HepG2 (cell line): Measurements from ENCODE around the gene CHMP4B. TPM values are rescaled to one million over a fixed set of nuclear protein-coding genes. Genes with fewer than 3 reads are reported as not detected.

Experiments
- ATAC-seq: fragments of 200-7000 bp; cut with Tn5 transposase; 3 replicates; pipeline ENCODE4 v1.9.1; 2020; ENCODE audit warnings: mild to moderate bottlenecking, moderate library complexity
- BruUV-seq: library from RNA; stranded (reverse); fragments of 400-500 nt; replicated peaks from 2 replicates; lab custom pipeline; 2021; lab: Mats Ljungman, UMichigan
- CTCF ChIA-PET: fragments of 300-600 bp; formaldehyde crosslinking; extraction: SDS; loops from one replicate; lab custom pipeline; 2021; ENCODE audit warnings: low total read pairs, inconsistent platforms, low intra/inter-chr PET ratio; lab: Yijun Ruan, JAX
- POLR2A ChIA-PET: fragments of 350-600 bp; sonication (Branson Sonifier 250); formaldehyde crosslinking; loops from one replicate; lab custom pipeline; 2020; ENCODE audit warnings: antibody characterized with exemption, inconsistent platforms; lab: Yijun Ruan, JAX
- DNase-seq: peaks from one replicate; pipeline ENCODE4 v3.0.0-alpha.2; 2015; ENCODE audit warnings: low spot score
- FAIRE-seq: peaks from 3 replicates; lab custom pipeline; 2011; peaks lifted over from hg19 to GRCh38; lab: Jason Lieb, UNC
- H2AFZ ChIP-seq: one replicate; pipeline ENCODE4 v1.6.1; 2011; ENCODE audit warnings: low read length, inconsistent platforms
- H3K27ac ChIP-seq: fragments of 300-600 bp; 3 replicates; pipeline ENCODE4 v1.8.0; 2011; ENCODE audit warnings: mixed run types, mild to moderate bottlenecking, mixed read lengths, low read length, inconsistent platforms; ENCODE audit not compliant: insufficient read depth; ENCODE audit errors: extremely low read length
- H3K27me3 ChIP-seq, 2 experiments: fragments of 200-600 bp in 1 of 2; 2 replicates in 1 of 2; 3 replicates in 1 of 2; pipeline versions ENCODE4 v1.6.0 to v1.8.0; 2011; ENCODE audit warnings: low read length in 2 of 2, mild to moderate bottlenecking in 2 of 2, moderate library complexity in 2 of 2, inconsistent platforms in 1 of 2; ENCODE audit not compliant: insufficient read depth in 2 of 2, control insufficient read depth in 1 of 2
- H3K36me3 ChIP-seq, 2 experiments: fragments of 200-600 bp in 1 of 2; replicated peaks in 1 of 2; 2 replicates in 1 of 2; 3 replicates in 1 of 2; pipeline versions ENCODE4 v1.5.1 to v1.8.0; 2011; ENCODE audit warnings: low read length in 2 of 2, inconsistent platforms in 1 of 2; ENCODE audit not compliant: insufficient read depth in 2 of 2, control insufficient read depth in 1 of 2
- H3K4me1 ChIP-seq: 2 replicates; pipeline ENCODE4 v1.5.1; 2012; ENCODE audit warnings: low read length, inconsistent platforms; ENCODE audit not compliant: insufficient read depth
- H3K4me2 ChIP-seq: 2 replicates; pipeline ENCODE4 v1.6.0; 2011; ENCODE audit warnings: low read depth, low read length, inconsistent platforms
- H3K4me3 ChIP-seq, 3 experiments: fragments of 200-600 bp in 1 of 3; sonication (generic), shearing (Covaris generic) in 1 of 3; replicated peaks in 1 of 3; 2 replicates each; pipeline ENCODE4 v1.5.1; 2011 to 2016; ENCODE audit warnings: low read length in 3 of 3, inconsistent platforms in 2 of 3, low read depth in 2 of 3, mild to moderate bottlenecking in 2 of 3, control low read depth in 1 of 3, mixed read lengths in 1 of 3; ENCODE audit not compliant: insufficient read depth in 1 of 3
- H3K79me2 ChIP-seq: one replicate; pipeline ENCODE4 v1.6.1; 2011; ENCODE audit warnings: low read length, inconsistent platforms; ENCODE audit not compliant: insufficient read depth
- H3K9ac ChIP-seq: 2 replicates; pipeline ENCODE4 v1.6.0; 2011; ENCODE audit warnings: mild to moderate bottlenecking, low read depth, low read length, inconsistent platforms; ENCODE audit not compliant: insufficient read depth
- H3K9me3 ChIP-seq: 2 replicates; pipeline ENCODE4 v1.5.1; 2012; ENCODE audit warnings: mild to moderate bottlenecking, low read length
- H4K20me1 ChIP-seq: 2 replicates; pipeline ENCODE4 v1.6.0; 2011; ENCODE audit warnings: inconsistent platforms, mild to moderate bottlenecking, low read length, moderate library complexity; ENCODE audit not compliant: insufficient read depth
- KAT2B ChIP-seq: fragments of 150-350 bp; IDR thresholded peaks from 2 replicates; pipeline ENCODE4 v1.6.1; 2014; ENCODE audit warnings: low read depth, low read length, borderline replicate concordance
- KDM1A ChIP-seq: IDR thresholded peaks from 2 replicates; pipeline ENCODE4 v1.6.1; 2016; ENCODE audit warnings: missing compliant biosample characterization
- NFATC3 ChIP-seq: sonication (generic); formaldehyde crosslinking; IDR thresholded peaks from 2 replicates; pipeline ENCODE4 v1.5.1; 2020; ENCODE audit warnings: mild to moderate bottlenecking, missing genetic modification reagents
- ZBTB21 ChIP-seq: sonication (generic); formaldehyde crosslinking; IDR thresholded peaks from 2 replicates; pipeline ENCODE4 v1.4.0; 2020; ENCODE audit warnings: missing genetic modification reagents
- ZNF24 ChIP-seq: fragments of 450-650 bp; IDR thresholded peaks from 2 replicates; pipeline ENCODE4 v1.6.1; 2017; ENCODE audit warnings: antibody characterized with exemption, mild to moderate bottlenecking
- ZNF263 ChIP-seq: sonication (generic); formaldehyde crosslinking; IDR thresholded peaks from 2 replicates; pipeline ENCODE4 v1.4.0; 2020; ENCODE audit warnings: missing genetic modification reagents
- ZNF3 ChIP-seq: IDR thresholded peaks from 2 replicates; pipeline ENCODE4 v1.7.0; 2017; ENCODE audit warnings: inconsistent platforms
- ZNF713 ChIP-seq: sonication (generic); formaldehyde crosslinking; IDR thresholded peaks from 2 replicates; pipeline ENCODE4 v1.4.0; 2020; ENCODE audit warnings: mild to moderate bottlenecking, missing genetic modification reagents
- WGBS: methylation state at CpG from one replicate; pipeline ENCODE4 v1.1.6; 2017; ENCODE audit warnings: low lambda C conversion rate; 5-methylcytosine and 5-hydroxymethylcytosine counted together
- in situ Hi-C: cut with HindIII; loops from 2 replicates; pipeline ENCODE4 v1.10.0; 2017; ENCODE audit warnings: low pct_unique_long_range_greater_than_20kb; ENCODE audit not compliant: extremely low pct_ligation_motif_present
- intact Hi-C: fragments of 100-400 bp; cut with micrococcal nuclease; formaldehyde crosslinking; loops from one replicate; pipeline ENCODE4 v1.10.0; 2022; ENCODE audit not compliant: unreplicated experiment
- polyA plus RNA-seq, 8 experiments: library from polyadenylated mRNA; depleted of rRNA in 3 of 8; stranded (reverse) in 7 of 8; unstranded in 1 of 8; fragments of >200 nt; fragmentation: Illumina TruSeq in 4 of 8; extraction: Trizol in 4 of 8; gene quantifications; 2 replicates each; pipeline versions ENCODE4 v1.2.1 to v1.2.3, GENCODE V29; 2011 to 2016; ENCODE audit warnings: low read depth in 4 of 8, missing spikeins in 1 of 8, mixed read lengths in 1 of 8; ENCODE audit not compliant: insufficient read depth in 1 of 8
- total RNA-seq, 5 experiments: library from RNA; depleted of rRNA; stranded (reverse); fragments of >200 nt; fragmentation: Illumina TruSeq; extraction: Trizol; gene quantifications; 2 replicates each; pipeline ENCODE4 v1.2.3, GENCODE V29; 2016; ENCODE audit warnings: low read depth in 1 of 5

Gene CHMP4B
- total and polyA plus RNA-seq, 2 of the 13 experiments (the other 11 are each of a cell fraction or from before 2014, with no cell fraction given), result 40.1 to 45.6 TPM

- ChIA-PET POLR2A (interaction anchor here (6.0 kb wide), 1 partner anchor 16 kb away, joined by 35 read pairs; the partner anchor contains the start of gene CHMP4B), CTCF (no interaction called here)
- H3K4me3 ChIP-seq, result no peak overlapping the region
- no peaks in the 10 kb centered on the region for H4K20me1 ChIP-seq
- in situ Hi-C loops, result no loop called here
- H3K9me3 ChIP-seq, result no peaks in the 10 kb centered on the region
- H3K9ac ChIP-seq, result no peak overlapping the region
- no peak for DNase-seq
- WGBS, result 19% methylated on average over 9 of the region's 9 CpGs
- peaks cover 34% of the 10 kb centered on the region for H3K4me1 ChIP-seq
- H3K36me3 ChIP-seq, result no peaks in the 10 kb centered on the region
- no peaks in the 10 kb centered on the region for H3K79me2 ChIP-seq
- H2AFZ ChIP-seq, result no peak overlapping the region
- TF ChIP-seq ZNF263 (peak; percentile 74), ZNF3 (peak; percentile 93), KDM1A (no peak), NFATC3 (CRISPR knock-in tag) (peak; percentile 21; the same call in 1 of the 2 replicates), ZBTB21 (CRISPR knock-in tag) (0 out of 2 replicates have a peak, but pooled peaks have one; percentile 4), ZNF24 (0 out of 2 replicates have a peak, but pooled peaks have one; percentile 17), ZNF713 (CRISPR knock-in tag) (no peak), KAT2B (peak; percentile 26; the same call in 1 of the 2 replicates)
- H3K27ac ChIP-seq, result no peak overlapping the region
- intact Hi-C loops, result loop anchor here (10.0 kb wide), 1 partner anchor 278 kb away; no protein-coding TSS in a partner anchor
- no peak for FAIRE-seq
- peak overlapping the region; percentile 10 for H3K4me2 ChIP-seq
- H3K27me3 ChIP-seq, result 0 out of 5 replicates have a peak, but pooled peaks cover 0 to 5% of the 10 kb centered on the region in 2 experiments
- no peak for ATAC-seq
- BruUV-seq, result no TSS peak
Measured at GRCh38 chr20:33796263-33796906, 14.8 kb upstream of the CHMP4B start.
